Liver (tissue), 9 donors: ENCODE measurements around the gene SLC2A14. TPM values are rescaled to one million over a fixed set of nuclear protein-coding genes. Genes with fewer than 3 reads are reported as not detected.
"Not testable (repeated sequence)": the region's sequence is repeated elsewhere in the genome, so short reads cannot be mapped to it uniquely, and the experiment has no call there.

Source experiments
- DNase-seq: peaks from one replicate; pipeline ENCODE4 v3.0.0-alpha.2; 2017; ENCODE audit warnings: low spot score
- H3K27ac ChIP-seq, 2 donors: one replicate each; pipeline ENCODE4 v1.7.0; 2013; ENCODE audit warnings: inconsistent platforms in 2 of 2, low read length in 2 of 2, control low read depth in 1 of 2, low read depth in 1 of 2, mild to moderate bottlenecking in 1 of 2
- H3K27me3 ChIP-seq, 4 donors: one replicate each; pipeline versions ENCODE4 v1.6.1 to v1.7.0; 2013; ENCODE audit warnings: low read length in 3 of 4, inconsistent platforms in 1 of 4, mild to moderate bottlenecking in 1 of 4, moderate library complexity in 1 of 4; ENCODE audit not compliant: control insufficient read depth in 4 of 4, insufficient read depth in 4 of 4
- H3K36me3 ChIP-seq, 4 donors: one replicate each; pipeline versions ENCODE4 v1.6.1 to v1.7.0; 2013; ENCODE audit warnings: low read length in 3 of 4, mild to moderate bottlenecking in 3 of 4, low read depth in 1 of 4, moderate library complexity in 1 of 4; ENCODE audit not compliant: control insufficient read depth in 4 of 4, insufficient read depth in 3 of 4
- H3K4me1 ChIP-seq, 4 donors: one replicate each; pipeline versions ENCODE4 v1.6.1 to v1.7.0; 2013; ENCODE audit warnings: low read length in 3 of 4, mild to moderate bottlenecking in 3 of 4, moderate library complexity in 1 of 4; ENCODE audit not compliant: control insufficient read depth in 4 of 4, insufficient read depth in 4 of 4
- H3K4me3 ChIP-seq, 3 donors: one replicate each; pipeline versions ENCODE4 v1.6.1 to v1.7.0; 2013; ENCODE audit warnings: low read length in 3 of 3, control low read depth in 1 of 3, low read depth in 1 of 3, mild to moderate bottlenecking in 1 of 3
- H3K9ac ChIP-seq, 2 donors: one replicate each; pipeline ENCODE4 v1.7.0; 2013; ENCODE audit warnings: low read length in 2 of 2, mild to moderate bottlenecking in 2 of 2, moderate library complexity in 2 of 2, control low read depth in 1 of 2, low read depth in 1 of 2
- H3K9me3 ChIP-seq, 4 donors: one replicate each; pipeline versions ENCODE4 v1.6.1 to v1.7.0; 2013; ENCODE audit warnings: low read length in 3 of 4; ENCODE audit not compliant: control insufficient read depth in 4 of 4
- ATF3 ChIP-seq: IDR thresholded peaks from 2 replicates; pipeline ENCODE4 v1.6.1; 2016; ENCODE audit warnings: antibody characterized with exemption
- EGR1 ChIP-seq, 2 donors: IDR thresholded peaks; 2 replicates each; pipeline ENCODE4 v1.6.1; 2016 to 2018; ENCODE audit warnings: antibody characterized with exemption in 2 of 2, low read depth in 2 of 2
- FOXA2 ChIP-seq: IDR thresholded peaks from 2 replicates; pipeline ENCODE4 v1.6.1; 2016; ENCODE audit warnings: antibody characterized with exemption
- HNF4A ChIP-seq, 2 donors: conservative IDR thresholded peaks; 2 replicates each; pipeline ENCODE4 v1.6.1; 2016; ENCODE audit warnings: antibody characterized with exemption in 2 of 2, mild to moderate bottlenecking in 2 of 2
- NR2F2 ChIP-seq: IDR thresholded peaks from 2 replicates; pipeline ENCODE4 v1.6.1; 2016; ENCODE audit warnings: antibody characterized with exemption
- RXRA ChIP-seq, 2 donors: IDR thresholded peaks; 2 replicates each; pipeline ENCODE4 v1.6.1; 2017 to 2018; ENCODE audit warnings: antibody characterized with exemption in 2 of 2, mild to moderate bottlenecking in 1 of 2
- TAF1 ChIP-seq: conservative IDR thresholded peaks from 2 replicates; pipeline ENCODE4 v1.6.1; 2016; ENCODE audit warnings: antibody characterized with exemption, mild to moderate bottlenecking
- YY1 ChIP-seq: IDR thresholded peaks from 2 replicates; pipeline ENCODE4 v1.6.1; 2016; ENCODE audit warnings: antibody characterized with exemption, mild to moderate bottlenecking
- ZBTB33 ChIP-seq: IDR thresholded peaks from 2 replicates; pipeline ENCODE4 v1.6.1; 2016; ENCODE audit warnings: antibody characterized with exemption
- WGBS: extraction: QIAGEN DNeasy Blood & Tissue Kit; methylation state at CpG from one replicate; pipeline ENCODE4 v1.1.7; 2013; 5-methylcytosine and 5-hydroxymethylcytosine counted together
- polyA plus RNA-seq, 2 donors: library from polyadenylated mRNA; stranded (reverse) in 1 of 2; unstranded in 1 of 2; fragments of 200-250 nt in 1 of 2; fragments of >200 nt in 1 of 2; fragmentation: Nextera tagmentation in 1 of 2; extraction: Ambion mirVana in 1 of 2; gene quantifications; one replicate each; pipeline versions ENCODE4 v1.2.1 to v1.2.3, GENCODE V29; 2013 to 2015
- total RNA-seq, 2 donors: library from RNA; depleted of rRNA; stranded (reverse); fragments of >200 nt; gene quantifications; one replicate each; pipeline ENCODE4 v1.2.3, GENCODE V29; 2014
- donor health status: healthy.
- donor health status: healthy.
- donor health status: healthy.
- donor health status: healthy.
- donor health status: healthy.

The SLC2A14 gene
- total and polyA plus RNA-seq, 4 donors: 22.7 TPM; not detected in 3

GRCh38 chr12:7853557-7853956 is 19.2 kb downstream of the SLC2A14 start (continued):
- TF ChIP-seq ZBTB33 (no peak), TAF1 (no peak)

GRCh38 chr12:7851622-7852081 is 21.1 kb downstream of the SLC2A14 start:
- 47% methylated on average over 3 of the region's 3 CpGs for WGBS
- not testable (repeated sequence) for H3K4me1 ChIP-seq, H3K27me3 ChIP-seq, H3K36me3 ChIP-seq, H3K27ac ChIP-seq, H3K9me3 ChIP-seq, DNase-seq, H3K4me3 ChIP-seq, H3K9ac ChIP-seq

- not testable (repeated sequence) for H3K9ac ChIP-seq, H3K4me3 ChIP-seq, H3K36me3 ChIP-seq, H3K4me1 ChIP-seq, DNase-seq, H3K27me3 ChIP-seq, H3K9me3 ChIP-seq, H3K27ac ChIP-seq
- WGBS: 96% methylated on average over 5 of the region's 5 CpGs
Measured at GRCh38 chr12:7850099-7850498, 22.6 kb downstream of the SLC2A14 start.

GRCh38 chr12:7848098-7848422 is 24.7 kb downstream of the SLC2A14 start:
- not testable (repeated sequence) for H3K27ac ChIP-seq, H3K4me1 ChIP-seq, H3K36me3 ChIP-seq, H3K9ac ChIP-seq, H3K4me3 ChIP-seq, H3K27me3 ChIP-seq, DNase-seq, H3K9me3 ChIP-seq
- 45% methylated on average over 2 of the region's 2 CpGs for WGBS

GRCh38 chr12:7847226-7848097 is 25.3 kb downstream of the SLC2A14 start:
- not testable (repeated sequence) for DNase-seq, H3K4me1 ChIP-seq, H3K27ac ChIP-seq, H3K36me3 ChIP-seq, H3K4me3 ChIP-seq, H3K27me3 ChIP-seq, H3K9ac ChIP-seq, H3K9me3 ChIP-seq
- WGBS: 57% methylated on average over 2 of the region's 4 CpGs

GRCh38 chr12:7844116-7844515 is 28.6 kb downstream of the SLC2A14 start:
- Histone ChIP-seq H3K4me1 (peaks cover 0 to 3% (median 0%) of the 10 kb centered on the region in 4 donors), H3K4me3 (no peak overlapping the region), H3K9me3 (peaks cover 0 to under 1% (median 0%) of the 10 kb centered on the region in 4 donors), H3K27me3 (no peaks in the 10 kb centered on the region), H3K36me3 (no peaks in the 10 kb centered on the region), H3K27ac (no peak overlapping the region), H3K9ac (no peak overlapping the region)
- TF ChIP-seq ATF3 (no peak), HNF4A (conservative IDR thresholded peaks at IDR 0.05) (no peak), YY1 (no peak), TAF1 (no peak), ZBTB33 (no peak), FOXA2 (no peak), EGR1 (IDR thresholded peaks at IDR 0.05; ENCODE audit: low read depth in 2 of 2) (no peak), RXRA (IDR thresholded peaks at IDR 0.05) (no peak), NR2F2 (no peak)
- 70% methylated on average over 5 of the region's 5 CpGs for WGBS
- DNase-seq: no peak
